ENCODE data around the gene YBX3.

- TF ChIP-seq CTCF (conservative IDR thresholded peaks at IDR 0.05) (no peak), EZH2 (IDR thresholded peaks at IDR 0.05; ENCODE audit: low read depth) (no peak)
Measured at GRCh38 chr12:10718279-10718821, 4.8 kb downstream of the YBX3 start.
